ENCODE results near the gene PHLDB2. TPM values are rescaled to one million over a fixed set of nuclear protein-coding genes. Genes with fewer than 3 reads are reported as not detected.

The PHLDB2 gene
- total and polyA plus RNA-seq, 10 of the 15 experiments (the other 5 are each of a cell fraction or from before 2014, with no cell fraction given) = 0.03 to 0.67 (median 0.40) TPM

DNA sequence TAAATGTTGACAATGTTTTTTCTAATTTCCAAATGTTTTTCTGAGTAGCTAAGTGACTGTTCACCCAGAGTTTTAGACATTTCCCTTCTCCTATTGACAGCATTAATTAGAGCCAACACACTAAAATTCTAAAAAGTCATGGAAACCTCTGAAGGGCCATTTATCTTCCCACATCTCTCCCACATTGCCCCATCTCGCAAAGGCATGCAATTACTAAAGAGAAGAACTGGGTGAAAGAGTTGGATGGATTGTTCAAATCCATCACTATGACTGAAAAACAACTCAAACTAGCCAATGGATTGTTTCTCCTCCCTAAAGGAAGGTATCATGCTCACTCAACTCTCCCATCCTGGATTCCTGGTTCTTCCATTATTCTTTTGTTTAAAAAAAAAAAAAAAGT, 30.0 kb upstream of the PHLDB2 start:
- no peak for DNase-seq (ENCODE audit: low read depth, low spot score)
- H3K4me2 ChIP-seq (ENCODE audit: control insufficient read depth, insufficient read depth) = no peak overlapping the region
- H3K79me2 ChIP-seq (ENCODE audit: control insufficient read depth, insufficient read depth, low read length) = no peaks in the 10 kb centered on the region
- FAIRE-seq = no peak
- RAD21 ChIA-PET (ENCODE audit: unreplicated experiment) = no interaction called here
- intact Hi-C loops (cut with micrococcal nuclease; ENCODE audit: unreplicated experiment) (no loop called here), in situ Hi-C loops (cut with MboI) (no loop called here)
- no peaks in the 10 kb centered on the region for H3K27me3 ChIP-seq (replicated peaks in 1 of 2; ENCODE audit: control insufficient read depth in 2 of 2, insufficient read depth in 2 of 2, low read length in 1 of 2)
- BruUV-seq (replicated peaks) = no TSS peak
- H3K4me3 ChIP-seq = no peak overlapping the region
- SMC1A ChIA-PET (ENCODE audit: uncharacterized antibody, unreplicated experiment) = interaction anchor here (0.8 to 1.4 kb wide), 2 partner anchors 16 to 32 kb away, joined by 3 to 5 read pairs; no protein-coding TSS in a partner anchor
- no peak overlapping the region for H3K9ac ChIP-seq (ENCODE audit: control insufficient read depth, insufficient read depth, low read length)
- ATAC-seq = no peak
- H3K27ac ChIP-seq (ENCODE audit: control insufficient read depth, insufficient read depth) = no peak overlapping the region
- CTCF ChIA-PET = no interaction called here
- WGBS (ENCODE audit: insufficient coverage, insufficient replicate concordance, low lambda C conversion rate, missing lambda C conversion rate) = 23% methylated on average over 1 of the region's 1 CpG
- H3K36me3 ChIP-seq (ENCODE audit: control insufficient read depth in 2 of 2, insufficient read depth in 2 of 2, low read length in 1 of 2) = no peaks in the 10 kb centered on the region
- no peak for TF ChIP-seq EGR1 (IDR thresholded peaks at IDR 0.05; ENCODE audit: borderline replicate concordance in 1 of 2, low read depth in 2 of 2, low read length in 2 of 2)
- H4K20me1 ChIP-seq (ENCODE audit: control insufficient read depth, insufficient read depth) = no peaks in the 10 kb centered on the region
- POLR2A ChIA-PET = no interaction called here
- no peak overlapping the region for H2AFZ ChIP-seq (ENCODE audit: control insufficient read depth, low read depth, low read length)
- H3K4me1 ChIP-seq (ENCODE audit: control insufficient read depth, insufficient read depth, low read length) = no peaks in the 10 kb centered on the region
- H3K9me3 ChIP-seq (replicated peaks; ENCODE audit: control insufficient read depth, insufficient read depth, low read length) = no peaks in the 10 kb centered on the region

DNA sequence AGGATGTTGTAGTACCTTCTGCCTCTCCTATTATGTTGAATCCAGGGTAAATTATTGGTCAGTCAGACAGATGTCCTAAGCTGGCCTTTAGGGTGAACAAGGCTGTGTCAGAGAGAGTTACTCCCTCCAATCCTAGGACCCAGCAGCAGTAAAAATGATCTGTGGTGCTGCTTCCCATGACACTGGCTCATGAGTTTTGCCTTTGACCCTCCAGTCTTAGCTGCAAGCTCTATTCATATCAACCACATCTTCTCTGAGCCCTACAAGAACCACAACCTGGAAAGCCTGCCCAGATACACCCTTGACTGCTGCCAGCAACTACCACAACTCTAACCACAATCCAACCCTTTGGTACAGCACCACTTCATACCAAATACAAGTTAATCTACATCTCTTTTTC, 27.2 kb upstream of the PHLDB2 start:
- in situ Hi-C loops (cut with MboI) = no loop called here
- Histone ChIP-seq H3K27ac (ENCODE audit: control insufficient read depth, insufficient read depth) (no peak overlapping the region), H3K4me3 (no peak overlapping the region), H2AFZ (ENCODE audit: control insufficient read depth, low read depth, low read length) (no peak overlapping the region), H3K27me3 (replicated peaks in 1 of 2; ENCODE audit: control insufficient read depth in 2 of 2, insufficient read depth in 2 of 2, low read length in 1 of 2) (no peaks in the 10 kb centered on the region; a peak in 1 of 4 replicates), H3K9me3 (replicated peaks; ENCODE audit: control insufficient read depth, insufficient read depth, low read length) (no peaks in the 10 kb centered on the region), H4K20me1 (ENCODE audit: control insufficient read depth, insufficient read depth) (no peaks in the 10 kb centered on the region), H3K4me1 (ENCODE audit: control insufficient read depth, insufficient read depth, low read length) (no peaks in the 10 kb centered on the region), H3K9ac (ENCODE audit: control insufficient read depth, insufficient read depth, low read length) (no peak overlapping the region), H3K79me2 (ENCODE audit: control insufficient read depth, insufficient read depth, low read length) (no peaks in the 10 kb centered on the region), H3K4me2 (ENCODE audit: control insufficient read depth, insufficient read depth) (no peak overlapping the region), H3K36me3 (ENCODE audit: control insufficient read depth in 2 of 2, insufficient read depth in 2 of 2, low read length in 1 of 2) (no peaks in the 10 kb centered on the region)
- FAIRE-seq = no peak
- ChIA-PET CTCF (no interaction called here), SMC1A (ENCODE audit: uncharacterized antibody, unreplicated experiment) (no interaction called here), RAD21 (ENCODE audit: unreplicated experiment) (no interaction called here), POLR2A (no interaction called here)
- BruUV-seq (replicated peaks) = no TSS peak
- ATAC-seq = peak; percentile 35
- intact Hi-C loops (cut with micrococcal nuclease; ENCODE audit: unreplicated experiment) = no loop called here
- no peak for DNase-seq (ENCODE audit: low read depth, low spot score)
- no peak for TF ChIP-seq FOXM1 (IDR thresholded peaks at IDR 0.05; ENCODE audit: low read depth, low read length)
